GM23338 (cell line): ENCODE results near the gene TXNL4A. TPM values are rescaled to one million over a fixed set of nuclear protein-coding genes. Genes with fewer than 3 reads are reported as not detected.

ENCODE experiments used
- ATAC-seq: fragments of 200-7000 bp; cut with Tn5 transposase; 3 replicates; pipeline ENCODE4 v1.9.1; 2020
- DNase-seq: peaks from one replicate; pipeline ENCODE4 v3.0.0-alpha.2; 2015; ENCODE audit warnings: low spot score
- H2AFZ ChIP-seq: fragments of 200-600 bp; sonication (generic); 2 replicates; pipeline ENCODE4 v1.8.0; 2016; ENCODE audit warnings: antibody characterized with exemption, mild to moderate bottlenecking, moderate library complexity
- H3F3A ChIP-seq: fragments of 200-600 bp; sonication (generic); replicated peaks from 2 replicates; pipeline ENCODE4 v1.8.0; 2017; ENCODE audit warnings: antibody characterized with exemption, mixed run types, low read depth
- H3K27ac ChIP-seq: fragments of 200-600 bp; sonication (generic); 2 replicates; pipeline ENCODE4 v1.6.1; 2016; ENCODE audit warnings: low read depth
- H3K27me3 ChIP-seq: fragments of 200-600 bp; sonication (generic); 2 replicates; pipeline ENCODE4 v1.8.0; 2016; ENCODE audit warnings: mild to moderate bottlenecking, mixed run types, moderate library complexity; ENCODE audit not compliant: insufficient read depth
- H3K36me3 ChIP-seq: fragments of 200-600 bp; sonication (generic); 2 replicates; pipeline ENCODE4 v1.8.0; 2016; ENCODE audit warnings: mild to moderate bottlenecking; ENCODE audit not compliant: insufficient read depth
- H3K4me1 ChIP-seq: fragments of 200-600 bp; sonication (generic); 2 replicates; pipeline ENCODE4 v1.8.0; 2016; ENCODE audit warnings: mild to moderate bottlenecking, moderate library complexity; ENCODE audit not compliant: insufficient read depth
- H3K4me2 ChIP-seq: fragments of 200-600 bp; sonication (generic); 2 replicates; pipeline ENCODE4 v1.7.1; 2017; ENCODE audit warnings: mixed run types
- H3K4me3 ChIP-seq: fragments of 200-600 bp; sonication (generic); 2 replicates; pipeline ENCODE4 v1.6.1; 2016; ENCODE audit warnings: mixed run types
- H3K79me2 ChIP-seq: fragments of 200-600 bp; sonication (generic); replicated peaks from 2 replicates; pipeline ENCODE4 v1.8.0; 2017; ENCODE audit warnings: mild to moderate bottlenecking; ENCODE audit not compliant: insufficient read depth
- H3K9me2 ChIP-seq: fragments of 200-600 bp; sonication (generic); 2 replicates; pipeline ENCODE4 v1.8.0; 2017; ENCODE audit not compliant: insufficient read depth
- H4K20me1 ChIP-seq: fragments of 200-600 bp; sonication (generic); replicated peaks from 2 replicates; pipeline ENCODE4 v1.8.0; 2017; ENCODE audit warnings: mild to moderate bottlenecking; ENCODE audit not compliant: insufficient read depth
- H3K27ac Mint-ChIP-seq: 2 replicates; pipeline ENCODE4 v1.8.0; 2020; ENCODE audit warnings: inconsistent platforms, mild to moderate bottlenecking, moderate library complexity, mixed read lengths
- H3K27me3 Mint-ChIP-seq: 3 replicates; pipeline ENCODE4 v1.8.0; 2022; ENCODE audit warnings: low read depth, mild to moderate bottlenecking, moderate library complexity, mixed read lengths, inconsistent platforms; ENCODE audit not compliant: insufficient read depth, poor library complexity
- H3K36me3 Mint-ChIP-seq: 3 replicates; pipeline ENCODE4 v1.8.0; 2021; ENCODE audit warnings: low read depth, mild to moderate bottlenecking, inconsistent platforms, moderate library complexity, mixed read lengths
- H3K4me1 Mint-ChIP-seq: 3 replicates; pipeline ENCODE4 v1.8.0; 2020; ENCODE audit warnings: mild to moderate bottlenecking, inconsistent platforms, mixed read lengths
- H3K4me3 Mint-ChIP-seq: 3 replicates; pipeline ENCODE4 v1.8.0; 2021; ENCODE audit warnings: moderate library complexity, mild to moderate bottlenecking, inconsistent platforms, mixed read lengths
- H3K9me3 Mint-ChIP-seq: 3 replicates; pipeline ENCODE4 v1.8.0; 2020; ENCODE audit warnings: moderate library complexity, mild to moderate bottlenecking, inconsistent platforms, mixed read lengths
- CREB1 ChIP-seq: fragments of 250-450 bp; sonication (Bioruptor Pico); IDR thresholded peaks from 2 replicates; pipeline ENCODE4 v1.5.0; 2020; ENCODE audit warnings: low read depth, mild to moderate bottlenecking, moderate library complexity
- ETS1 ChIP-seq: IDR thresholded peaks from 2 replicates; pipeline ENCODE4 v1.6.1; 2016; ENCODE audit warnings: antibody characterized with exemption
- EZH2 ChIP-seq: fragments of 200-600 bp; sonication (generic); IDR thresholded peaks from one replicate; pipeline ENCODE4 v1.8.0; 2017; ENCODE audit warnings: antibody characterized with exemption, mild to moderate bottlenecking, low read depth; ENCODE audit not compliant: unreplicated experiment
- EZH2phosphoT487 ChIP-seq: fragments of 200-600 bp; sonication (generic); IDR thresholded peaks from one replicate; pipeline ENCODE4 v1.8.1; 2018; ENCODE audit warnings: antibody characterized with exemption; ENCODE audit not compliant: unreplicated experiment
- JUNB ChIP-seq: IDR thresholded peaks from one replicate; pipeline ENCODE4 v1.6.1; 2016; ENCODE audit warnings: antibody characterized with exemption; ENCODE audit not compliant: unreplicated experiment
- NANOG ChIP-seq: IDR thresholded peaks from 2 replicates; pipeline ENCODE4 v1.6.1; 2016; ENCODE audit warnings: antibody characterized with exemption, borderline replicate concordance
- POLR2AphosphoS5 ChIP-seq: IDR thresholded peaks from 2 replicates; pipeline ENCODE4 v1.6.1; 2016; ENCODE audit warnings: antibody characterized with exemption, low read depth
- REST ChIP-seq: IDR thresholded peaks from one replicate; pipeline ENCODE4 v1.6.1; 2018; ENCODE audit warnings: antibody characterized with exemption; ENCODE audit not compliant: unreplicated experiment
- STAT1 ChIP-seq: IDR thresholded peaks from one replicate; pipeline ENCODE4 v1.6.1; 2016; ENCODE audit warnings: antibody characterized with exemption; ENCODE audit not compliant: unreplicated experiment
- ZNF114 ChIP-seq: fragments of 250-450 bp; sonication (Bioruptor Pico); IDR thresholded peaks from 2 replicates; pipeline ENCODE4 v1.5.0; 2020; ENCODE audit warnings: mild to moderate bottlenecking, moderate library complexity
- ZNF331 ChIP-seq: fragments of 250-450 bp; sonication (Bioruptor Pico); IDR thresholded peaks from 2 replicates; pipeline ENCODE4 v1.5.0; 2020; ENCODE audit warnings: low read depth, mild to moderate bottlenecking, moderate library complexity
- ZNF462 ChIP-seq: fragments of 250-450 bp; sonication (Bioruptor Pico); IDR thresholded peaks from 2 replicates; pipeline ENCODE4 v1.5.0; 2020; ENCODE audit warnings: mild to moderate bottlenecking, moderate library complexity
- polyA plus RNA-seq: library from polyadenylated mRNA; unstranded; fragments of >200 nt; fragmentation: Nextera tagmentation; extraction: Ambion mirVana; gene quantifications from 2 replicates; pipeline ENCODE4 v1.2.1, GENCODE V29; 2016
- total RNA-seq: library from RNA; depleted of rRNA; stranded (reverse); fragments of >200 nt; shearing (Covaris generic); gene quantifications from 2 replicates; pipeline ENCODE4 v1.2.3, GENCODE V29; 2014
- TF ChIP-seq, protein P1 (sequence below), 2 experiments: fragments of 200-600 bp in 1 of 2; sonication (generic) in 1 of 2; conservative IDR thresholded peaks; 2 replicates each; pipeline versions ENCODE4 v1.5.1 to v1.6.1; 2016 to 2017; ENCODE audit warnings: antibody characterized with exemption in 2 of 2, low read depth in 2 of 2, mild to moderate bottlenecking in 2 of 2, moderate library complexity in 1 of 2

Gene TXNL4A
- total and polyA plus RNA-seq, 2 experiments from 2014 or later = 51.0 to 271 TPM

GRCh38 chr18:79958981-79959380 is 29.4 kb downstream of the TXNL4A start:
- H3K36me3 ChIP-seq = no peaks in the 10 kb centered on the region
- peaks cover 94% of the 10 kb centered on the region for H3K27me3 ChIP-seq
- H3K27me3 Mint-ChIP-seq = peaks cover 84% of the 10 kb centered on the region

More at GRCh38 chr18:79958981-79959380, 29.4 kb downstream of the TXNL4A start:
- Histone ChIP-seq H3F3A (no peaks in the 10 kb centered on the region), H3K9me2 (no peaks in the 10 kb centered on the region), H3K79me2 (no peaks in the 10 kb centered on the region), H3K4me2 (no peak overlapping the region), H3K4me3 (no peak overlapping the region), H3K4me1 (peaks cover 17% of the 10 kb centered on the region), H2AFZ (no peak overlapping the region), H3K27ac (no peak overlapping the region), H4K20me1 (peaks cover 7% of the 10 kb centered on the region)
- Mint-ChIP-seq H3K27ac (no peak overlapping the region), H3K9me3 (no peaks in the 10 kb centered on the region; the same call in 2 of the 3 replicates), H3K4me3 (no peak overlapping the region), H3K36me3 (no peaks in the 10 kb centered on the region), H3K4me1 (peaks cover 31% of the 10 kb centered on the region)
- ATAC-seq (no peak), DNase-seq (no peak)
- TF ChIP-seq STAT1 = no peak
- no peak for TF ChIP-seq ZNF462
- TF ChIP-seq CREB1 (CRISPR knock-in tag) = no peak
- no peak for TF ChIP-seq EZH2
- TF ChIP-seq, protein P1, sequence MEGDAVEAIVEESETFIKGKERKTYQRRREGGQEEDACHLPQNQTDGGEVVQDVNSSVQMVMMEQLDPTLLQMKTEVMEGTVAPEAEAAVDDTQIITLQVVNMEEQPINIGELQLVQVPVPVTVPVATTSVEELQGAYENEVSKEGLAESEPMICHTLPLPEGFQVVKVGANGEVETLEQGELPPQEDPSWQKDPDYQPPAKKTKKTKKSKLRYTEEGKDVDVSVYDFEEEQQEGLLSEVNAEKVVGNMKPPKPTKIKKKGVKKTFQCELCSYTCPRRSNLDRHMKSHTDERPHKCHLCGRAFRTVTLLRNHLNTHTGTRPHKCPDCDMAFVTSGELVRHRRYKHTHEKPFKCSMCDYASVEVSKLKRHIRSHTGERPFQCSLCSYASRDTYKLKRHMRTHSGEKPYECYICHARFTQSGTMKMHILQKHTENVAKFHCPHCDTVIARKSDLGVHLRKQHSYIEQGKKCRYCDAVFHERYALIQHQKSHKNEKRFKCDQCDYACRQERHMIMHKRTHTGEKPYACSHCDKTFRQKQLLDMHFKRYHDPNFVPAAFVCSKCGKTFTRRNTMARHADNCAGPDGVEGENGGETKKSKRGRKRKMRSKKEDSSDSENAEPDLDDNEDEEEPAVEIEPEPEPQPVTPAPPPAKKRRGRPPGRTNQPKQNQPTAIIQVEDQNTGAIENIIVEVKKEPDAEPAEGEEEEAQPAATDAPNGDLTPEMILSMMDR (conservative IDR thresholded peaks at IDR 0.05; ENCODE audit: low read depth in 2 of 2) = no peak
- no peak for TF ChIP-seq REST
- TF ChIP-seq ETS1 = no peak
- TF ChIP-seq JUNB = no peak
- TF ChIP-seq ZNF114 = no peak
- TF ChIP-seq EZH2phosphoT487 = no peak
- no peak for TF ChIP-seq POLR2AphosphoS5
- TF ChIP-seq NANOG = no peak
- no peak for TF ChIP-seq ZNF331
